Left renal cortex interstitium (tissue), 4 donors: ENCODE results near the gene OGFR. TPM values are rescaled to one million over a fixed set of nuclear protein-coding genes. Genes with fewer than 3 reads are reported as not detected.
A peak's percentile ranks its signal among the peaks of the same experiment; 100 is the strongest.

Experiments used
- DNase-seq, 4 donors: peaks; one replicate each; pipeline ENCODE4 v3.0.0-alpha.2; 2013; ENCODE audit warnings: low read depth in 4 of 4, low spot score in 2 of 4, missing footprints in 1 of 4
- polyA plus RNA-seq, 4 donors: library from polyadenylated mRNA; unstranded; fragments of 120-200 nt; gene quantifications; one replicate each; pipeline ENCODE4 v1.2.1, GENCODE V29; 2013; ENCODE audit not compliant: insufficient read length in 4 of 4

OGFR gene
- polyA plus RNA-seq, 4 donors, result 26.5 to 36.5 (median 34.6) TPM

- DNase-seq, result no peak
Observed at GRCh38 chr20:62814060-62814708, 9.5 kb downstream of the OGFR start.

- no peak for DNase-seq
Observed at GRCh38 chr20:62814709-62815065, 10.1 kb downstream of the OGFR start.

GRCh38 chr20:62815066-62815991 is 10.7 kb downstream of the OGFR start:
- DNase-seq, result no peak

- DNase-seq, result no peak
Observed at GRCh38 chr20:62816031-62816883, 11.6 kb downstream of the OGFR start.

- DNase-seq, result no peak
Observed at GRCh38 chr20:62816884-62817873, 12.5 kb downstream of the OGFR start, which contains the start of gene COL9A3. Gene COL9A3, plus strand, starts transcription at chr20:62817050. Its CDS starts 15 bp downstream, at chr20:62817065.

GRCh38 chr20:62817975-62818591 is 13.4 kb downstream of the OGFR start:
- no peak for DNase-seq

GRCh38 chr20:62818592-62819493 is 14.2 kb downstream of the OGFR start:
- peak in 1 of 4 donors; percentile 61 for DNase-seq

GRCh38 chr20:62819494-62820174 is 15.0 kb downstream of the OGFR start:
- no peak for DNase-seq

GRCh38 chr20:62820208-62820961 is 15.8 kb downstream of the OGFR start:
- DNase-seq, result no peak

- DNase-seq, result no peak
Observed at GRCh38 chr20:62820962-62821725, 16.5 kb downstream of the OGFR start.

- DNase-seq, result no peak
Observed at GRCh38 chr20:62821726-62822210, 17.1 kb downstream of the OGFR start.

GRCh38 chr20:62822239-62822787 is 17.7 kb downstream of the OGFR start:
- DNase-seq, result no peak

GRCh38 chr20:62822788-62823651 is 18.4 kb downstream of the OGFR start:
- no peak for DNase-seq

- DNase-seq, result no peak
Observed at GRCh38 chr20:62823688-62824475, 19.2 kb downstream of the OGFR start.
